HEK293 (cell line): Measurements from ENCODE around the gene GPATCH3.

Experiments
- CTCF ChIA-PET: fragments of 350-600 bp; formaldehyde crosslinking; extraction: SDS; loops from one replicate; lab custom pipeline; 2021; ENCODE audit warnings: antibody characterized with exemption; lab: Yijun Ruan, JAX
- POLR2A ChIA-PET: fragments of 300-600 bp; formaldehyde crosslinking; extraction: SDS; loops from one replicate; lab custom pipeline; 2020; ENCODE audit warnings: antibody characterized with exemption, inconsistent platforms; lab: Yijun Ruan, JAX
- H3K27ac ChIP-seq: fragments of 200-500 bp; sonication (Bioruptor generic); 2 replicates; pipeline ENCODE4 v1.5.1; 2014; ENCODE audit warnings: low read depth, low read length, control low read depth, inconsistent platforms; ENCODE audit errors: extremely low read depth
- H3K36me3 ChIP-seq, 2 experiments: fragments of 200-500 bp in 1 of 2; sonication (Bioruptor generic) in 1 of 2; 1 replicate in 1 of 2; 2 replicates in 1 of 2; pipeline ENCODE4 v1.5.1; 2014 to 2017; ENCODE audit warnings: inconsistent platforms in 2 of 2, low read length in 2 of 2; ENCODE audit not compliant: control insufficient read depth in 2 of 2, insufficient read depth in 1 of 2
- H3K4me1 ChIP-seq: fragments of 200-500 bp; sonication (Bioruptor generic); 2 replicates; pipeline ENCODE4 v1.5.1; 2014; ENCODE audit warnings: mild to moderate bottlenecking, low read length, inconsistent platforms; ENCODE audit not compliant: control insufficient read depth, insufficient read depth
- H3K4me3 ChIP-seq: 2 replicates; pipeline ENCODE4 v1.5.1; 2011; ENCODE audit warnings: low read depth, mild to moderate bottlenecking, control low read depth, low read length, moderate library complexity
- H3K9me3 ChIP-seq: fragments of 200-500 bp; sonication (Bioruptor generic); 2 replicates; pipeline ENCODE4 v1.5.1; 2014; ENCODE audit warnings: low read depth, low read length, inconsistent platforms; ENCODE audit not compliant: control insufficient read depth, insufficient read depth
- GFI1B ChIP-seq: fragments of 450-650 bp; formaldehyde crosslinking; IDR thresholded peaks from 2 replicates; pipeline ENCODE4 v1.5.1; 2016; ENCODE audit warnings: missing biosample characterization, missing genetic modification characterization
- GLIS1 ChIP-seq: fragments of 450-650 bp; formaldehyde crosslinking; IDR thresholded peaks from 2 replicates; pipeline ENCODE4 v1.5.1; 2016; ENCODE audit warnings: missing biosample characterization, missing genetic modification characterization
- HOXC10 ChIP-seq: sonication (generic); formaldehyde crosslinking; IDR thresholded peaks from 2 replicates; pipeline ENCODE4 v1.8.1; 2023; ENCODE audit warnings: mild to moderate bottlenecking, missing genetic modification reagents
- IKZF3 ChIP-seq: fragments of 450-650 bp; IDR thresholded peaks from 2 replicates; pipeline ENCODE4 v1.5.0; 2018; ENCODE audit warnings: missing biosample characterization, mild to moderate bottlenecking, missing genetic modification characterization, moderate library complexity
- KLF16 ChIP-seq: fragments of 450-650 bp; formaldehyde crosslinking; IDR thresholded peaks from 2 replicates; pipeline ENCODE4 v1.5.1; 2017; ENCODE audit warnings: missing biosample characterization, missing genetic modification characterization
- MYNN ChIP-seq: fragments of 450-650 bp; formaldehyde crosslinking; IDR thresholded peaks from 2 replicates; pipeline ENCODE4 v1.5.1; 2016; ENCODE audit warnings: missing biosample characterization, missing genetic modification characterization, borderline replicate concordance
- PRDM10 ChIP-seq: fragments of 450-650 bp; formaldehyde crosslinking; IDR thresholded peaks from 2 replicates; pipeline ENCODE4 v1.5.1; 2016; ENCODE audit warnings: missing biosample characterization, missing genetic modification characterization
- PRDM4 ChIP-seq: fragments of 450-650 bp; formaldehyde crosslinking; IDR thresholded peaks from 2 replicates; pipeline ENCODE4 v1.5.1; 2017; ENCODE audit warnings: missing biosample characterization, missing genetic modification characterization
- SP2 ChIP-seq: fragments of 450-650 bp; formaldehyde crosslinking; IDR thresholded peaks from 2 replicates; pipeline ENCODE4 v1.5.1; 2016; ENCODE audit warnings: missing biosample characterization, missing genetic modification characterization
- SP3 ChIP-seq: fragments of 450-650 bp; formaldehyde crosslinking; IDR thresholded peaks from 2 replicates; pipeline ENCODE4 v1.5.1; 2016; ENCODE audit warnings: missing biosample characterization, missing genetic modification characterization
- ZBTB20 ChIP-seq: fragments of 450-650 bp; formaldehyde crosslinking; IDR thresholded peaks from 2 replicates; pipeline ENCODE4 v1.5.1; 2016; ENCODE audit warnings: missing biosample characterization, missing genetic modification characterization
- ZBTB48 ChIP-seq: fragments of 450-650 bp; formaldehyde crosslinking; IDR thresholded peaks from 2 replicates; pipeline ENCODE4 v1.5.1; 2016; ENCODE audit warnings: missing biosample characterization, missing genetic modification characterization
- ZFP37 ChIP-seq: fragments of 450-650 bp; formaldehyde crosslinking; IDR thresholded peaks from 2 replicates; pipeline ENCODE4 v1.5.1; 2016; ENCODE audit warnings: missing biosample characterization, missing genetic modification characterization
- ZNF157 ChIP-seq: fragments of 450-650 bp; formaldehyde crosslinking; IDR thresholded peaks from 2 replicates; pipeline ENCODE4 v1.5.1; 2016; ENCODE audit warnings: missing biosample characterization, missing genetic modification characterization
- ZNF184 ChIP-seq: fragments of 450-650 bp; IDR thresholded peaks from 2 replicates; pipeline ENCODE4 v1.5.1; 2018; ENCODE audit warnings: missing biosample characterization, mild to moderate bottlenecking, missing genetic modification characterization
- ZNF2 ChIP-seq: fragments of 450-650 bp; formaldehyde crosslinking; IDR thresholded peaks from 2 replicates; pipeline ENCODE4 v1.5.1; 2016; ENCODE audit warnings: missing biosample characterization, missing genetic modification characterization
- ZNF239 ChIP-seq: fragments of 450-650 bp; formaldehyde crosslinking; IDR thresholded peaks from 2 replicates; pipeline ENCODE4 v1.5.1; 2016; ENCODE audit warnings: missing biosample characterization, missing genetic modification characterization
- ZNF341 ChIP-seq: fragments of 450-650 bp; formaldehyde crosslinking; IDR thresholded peaks from 2 replicates; pipeline ENCODE4; 2016; ENCODE audit warnings: low read depth, missing biosample characterization, missing genetic modification characterization
- ZNF366 ChIP-seq: fragments of 450-650 bp; formaldehyde crosslinking; conservative IDR thresholded peaks from 2 replicates; pipeline ENCODE4 v1.5.1; 2016; ENCODE audit warnings: missing biosample characterization, missing genetic modification characterization
- ZNF391 ChIP-seq: fragments of 450-650 bp; formaldehyde crosslinking; IDR thresholded peaks from 2 replicates; pipeline ENCODE4 v1.5.1; 2016; ENCODE audit warnings: low read depth, missing biosample characterization, missing genetic modification characterization, borderline replicate concordance
- ZNF501 ChIP-seq: fragments of 450-650 bp; formaldehyde crosslinking; IDR thresholded peaks from 2 replicates; pipeline ENCODE4 v1.5.1; 2016; ENCODE audit warnings: missing biosample characterization, missing genetic modification characterization
- ZNF561 ChIP-seq: fragments of 450-650 bp; IDR thresholded peaks from 2 replicates; pipeline ENCODE4 v1.5.1; 2018; ENCODE audit warnings: missing biosample characterization, missing genetic modification characterization, borderline replicate concordance
- ZNF600 ChIP-seq: fragments of 450-650 bp; formaldehyde crosslinking; IDR thresholded peaks from 2 replicates; pipeline ENCODE4 v1.5.1; 2016; ENCODE audit warnings: missing biosample characterization, missing genetic modification characterization
- ZNF768 ChIP-seq: fragments of 450-650 bp; formaldehyde crosslinking; IDR thresholded peaks from 2 replicates; pipeline ENCODE4 v1.5.1; 2018; ENCODE audit warnings: missing biosample characterization, mild to moderate bottlenecking, missing genetic modification characterization
- ZNF777 ChIP-seq: fragments of 450-650 bp; formaldehyde crosslinking; IDR thresholded peaks from 2 replicates; pipeline ENCODE4 v1.5.1; 2017; ENCODE audit warnings: missing biosample characterization, missing genetic modification characterization, borderline replicate concordance
- ZNF830 ChIP-seq: fragments of 450-650 bp; IDR thresholded peaks from 2 replicates; pipeline ENCODE4 v1.5.0; 2018; ENCODE audit warnings: missing biosample characterization, missing genetic modification characterization, low read depth, mild to moderate bottlenecking, moderate library complexity
- ZNF843 ChIP-seq: fragments of 450-650 bp; formaldehyde crosslinking; IDR thresholded peaks from 2 replicates; pipeline ENCODE4 v1.5.1; 2016; ENCODE audit warnings: missing biosample characterization, missing genetic modification characterization
- ZSCAN16 ChIP-seq: fragments of 450-650 bp; formaldehyde crosslinking; IDR thresholded peaks from 2 replicates; pipeline ENCODE4 v1.5.1; 2016; ENCODE audit warnings: missing biosample characterization, missing genetic modification characterization
- ZXDB ChIP-seq: fragments of 450-650 bp; formaldehyde crosslinking; IDR thresholded peaks from 2 replicates; pipeline ENCODE4 v1.5.1; 2016; ENCODE audit warnings: missing biosample characterization, missing genetic modification characterization
- TF ChIP-seq, protein P1 (sequence below): fragments of 450-650 bp; formaldehyde crosslinking; IDR thresholded peaks from 2 replicates; pipeline ENCODE4 v1.5.1; 2016; ENCODE audit warnings: missing biosample characterization, missing genetic modification characterization

GPATCH3 gene

GRCh38 chr1:26864610-26865480 lies 35.4 kb downstream of the GPATCH3 start:
- 0 out of 2 replicates have a peak, but pooled peaks cover 2% of the 10 kb centered on the region for H3K4me1 ChIP-seq
- H3K9me3 ChIP-seq = no peaks in the 10 kb centered on the region
- ChIA-PET POLR2A (interaction anchor here (0.5 to 2.6 kb wide), 35 partner anchors 9 to 908 kb away, joined by 3 to 30 read pairs (median 4); partner anchors contain the start of genes GPATCH3, GPN2, HMGN2 and NUDC), CTCF (interaction anchor here (0.5 to 4.1 kb wide), 10 partner anchors 9 to 788 kb away, joined by 3 to 18 read pairs (median 4); partner anchors contain the start of gene ZDHHC18)
- H3K4me3 ChIP-seq = peak overlapping the region; percentile 59
- H3K36me3 ChIP-seq = no peaks in the 10 kb centered on the region
- H3K27ac ChIP-seq = peak overlapping the region; percentile 61
- TF ChIP-seq ZNF830 (tag by site-specific recombination) (no peak), HOXC10 (CRISPR knock-in tag) (0 out of 2 replicates have a peak, but pooled peaks have one; percentile 22), GFI1B (tag by site-specific recombination) (no peak), ZNF777 (tag by site-specific recombination) (no peak), ZBTB20 (tag by site-specific recombination) (peak; percentile 85; the same call in 1 of the 2 replicates), ZNF391 (tag by site-specific recombination) (peak; percentile 95), ZFP37 (tag by site-specific recombination) (peak; percentile 84), ZNF561 (tag by site-specific recombination) (peak; percentile 98), ZXDB (tag by site-specific recombination) (peak; percentile 70), PRDM10 (tag by site-specific recombination) (peak; percentile 66; the same call in 1 of the 2 replicates), ZNF239 (no peak), ZNF2 (tag by site-specific recombination) (no peak; the same call in none of the 2 replicates), ZBTB48 (tag by site-specific recombination) (peak; percentile 83; the same call in 1 of the 2 replicates), GLIS1 (tag by site-specific recombination) (0 out of 2 replicates have a peak, but pooled peaks have one; percentile 22), ZNF501 (tag by site-specific recombination) (peak; percentile 26; the same call in 1 of the 2 replicates), ZNF768 (no peak), ZNF843 (peak; percentile 69), KLF16 (tag by site-specific recombination) (peak; percentile 79), PRDM4 (tag by site-specific recombination) (peak; percentile 61), SP2 (peak; percentile 100), MYNN (tag by site-specific recombination) (no peak), ZNF184 (tag by site-specific recombination) (peak; percentile 42; the same call in 1 of the 2 replicates), ZNF600 (peak; percentile 97), ZSCAN16 (tag by site-specific recombination) (peak; percentile 69; the same call in 1 of the 2 replicates), IKZF3 (tag by site-specific recombination) (peak; percentile 98), ZNF341 (tag by site-specific recombination) (peak; percentile 76), ZNF366 (tag by site-specific recombination) (0 out of 2 replicates have a peak, but pooled peaks have one; percentile 24), ZNF157 (tag by site-specific recombination) (no peak), SP3 (peak; percentile 90)
- TF ChIP-seq, protein P1, sequence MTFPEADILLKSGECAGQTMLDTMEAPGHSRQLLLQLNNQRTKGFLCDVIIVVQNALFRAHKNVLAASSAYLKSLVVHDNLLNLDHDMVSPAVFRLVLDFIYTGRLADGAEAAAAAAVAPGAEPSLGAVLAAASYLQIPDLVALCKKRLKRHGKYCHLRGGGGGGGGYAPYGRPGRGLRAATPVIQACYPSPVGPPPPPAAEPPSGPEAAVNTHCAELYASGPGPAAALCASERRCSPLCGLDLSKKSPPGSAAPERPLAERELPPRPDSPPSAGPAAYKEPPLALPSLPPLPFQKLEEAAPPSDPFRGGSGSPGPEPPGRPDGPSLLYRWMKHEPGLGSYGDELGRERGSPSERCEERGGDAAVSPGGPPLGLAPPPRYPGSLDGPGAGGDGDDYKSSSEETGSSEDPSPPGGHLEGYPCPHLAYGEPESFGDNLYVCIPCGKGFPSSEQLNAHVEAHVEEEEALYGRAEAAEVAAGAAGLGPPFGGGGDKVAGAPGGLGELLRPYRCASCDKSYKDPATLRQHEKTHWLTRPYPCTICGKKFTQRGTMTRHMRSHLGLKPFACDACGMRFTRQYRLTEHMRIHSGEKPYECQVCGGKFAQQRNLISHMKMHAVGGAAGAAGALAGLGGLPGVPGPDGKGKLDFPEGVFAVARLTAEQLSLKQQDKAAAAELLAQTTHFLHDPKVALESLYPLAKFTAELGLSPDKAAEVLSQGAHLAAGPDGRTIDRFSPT = peak; percentile 71; the same call in 1 of the 2 replicates
